GM19397 (cell line): ENCODE data around the gene CXorf58.
"Not testable (repeated sequence)": the region's sequence is repeated elsewhere in the genome, so short reads cannot be mapped to it uniquely, and the experiment has no call there.

Experiments used
- ATAC-seq: cut with Tn5 transposase; IDR thresholded peaks from one replicate; pipeline ENCODE4 v1.9.1; 2021; ENCODE audit warnings: mild to moderate bottlenecking, moderate library complexity; ENCODE audit not compliant: unreplicated experiment

Gene CXorf58

DNA sequence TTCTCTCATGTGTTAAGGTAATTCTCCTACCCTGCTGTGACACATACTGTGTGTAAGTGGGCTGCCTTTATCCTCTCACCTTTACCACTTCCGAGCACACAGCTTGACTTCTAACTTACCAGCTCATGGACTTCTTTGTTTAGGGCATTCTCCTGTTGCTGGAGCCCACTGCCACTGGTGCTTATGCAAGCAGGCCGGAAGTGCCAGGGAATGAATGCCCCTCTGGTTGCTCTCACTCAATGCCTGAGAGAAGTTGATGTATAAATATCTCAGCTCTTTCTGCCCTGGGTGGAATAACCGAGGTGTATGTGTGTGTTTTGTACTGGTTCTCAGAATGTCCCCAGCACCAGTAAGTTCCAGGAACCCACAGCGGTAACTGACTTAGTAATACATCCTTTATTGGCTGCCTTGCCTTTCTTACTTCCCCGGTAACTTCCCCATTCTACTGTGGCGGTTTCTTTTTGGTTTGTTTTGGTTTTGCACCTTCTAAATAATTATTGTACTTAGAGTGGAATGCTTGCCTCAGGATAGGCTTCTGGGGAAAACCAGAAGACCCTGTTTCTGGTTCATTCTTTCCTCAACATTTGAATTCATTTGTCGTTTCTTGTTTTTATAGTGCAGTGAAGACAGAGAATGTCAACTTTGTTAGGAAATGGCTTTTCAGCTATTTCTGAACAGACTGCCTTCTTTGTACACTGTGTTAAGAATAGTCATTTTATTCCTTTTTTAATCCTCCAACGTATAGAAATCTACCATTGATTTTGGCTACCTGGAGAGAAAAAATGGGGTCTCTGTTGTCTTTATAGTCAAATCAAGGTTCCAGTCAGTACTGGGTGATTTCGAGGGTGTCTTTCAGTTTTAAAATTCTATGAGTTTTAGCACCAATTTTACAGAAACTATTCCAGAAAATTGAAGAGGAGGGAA lies 45.4 kb downstream of the CXorf58 start:
- ATAC-seq: peak; percentile 86

DNA sequence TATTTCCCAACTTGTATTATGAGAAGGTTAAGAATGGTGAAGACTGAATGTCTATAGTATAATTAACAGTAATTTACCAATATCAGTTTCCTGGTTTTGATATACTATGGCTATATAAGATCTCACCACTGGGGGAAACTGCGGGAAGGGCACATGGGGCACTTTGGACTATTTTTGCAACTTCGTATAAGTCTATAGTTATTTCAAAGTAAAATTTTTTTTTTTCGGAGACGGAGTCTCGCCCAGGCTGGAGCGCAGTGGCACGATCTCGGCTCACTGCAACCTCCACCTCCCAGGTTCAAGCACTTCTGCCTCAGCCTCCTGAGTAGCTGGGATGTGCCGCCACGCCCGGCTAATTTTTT lies 46.1 kb downstream of the CXorf58 start:
- no peak for ATAC-seq

DNA sequence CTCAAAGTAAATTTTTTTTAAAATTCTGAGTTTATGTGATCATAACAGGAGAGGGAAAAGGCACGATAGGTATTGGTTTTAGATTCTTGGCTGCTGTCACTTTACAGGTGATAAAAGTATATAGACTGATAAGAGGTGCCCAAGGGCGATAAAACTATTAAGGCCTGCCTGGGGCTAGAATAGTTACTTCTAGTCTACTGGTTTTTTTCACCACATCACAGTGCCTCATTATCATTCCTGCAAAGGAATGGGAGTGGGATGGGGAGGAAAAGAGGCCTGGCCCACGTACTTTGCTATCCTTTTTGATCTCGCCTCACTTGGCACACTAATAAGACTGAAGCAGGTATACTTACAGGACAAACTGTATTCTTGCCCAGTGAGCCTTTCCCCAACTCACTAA lies 46.6 kb downstream of the CXorf58 start:
- ATAC-seq: no peak

DNA sequence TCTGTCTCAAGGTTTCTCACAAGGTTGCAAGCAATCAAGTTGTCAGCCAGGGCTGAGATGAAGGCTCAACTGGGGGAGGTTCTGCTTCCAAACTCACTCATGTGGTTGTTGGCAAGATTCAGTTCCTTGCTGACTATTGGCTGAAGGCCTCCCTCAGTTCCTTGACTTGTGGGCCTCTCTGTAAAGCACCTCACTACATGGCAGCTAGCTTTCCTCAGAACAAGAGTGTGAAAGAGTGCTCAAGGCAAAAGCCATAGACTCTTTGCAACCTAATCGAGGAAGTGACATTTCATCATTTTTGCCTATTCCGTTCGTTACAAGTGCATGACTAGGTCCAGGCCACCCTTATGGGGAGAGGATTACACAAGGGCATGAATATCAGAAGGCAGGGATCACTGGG lies 52.0 kb downstream of the CXorf58 start:
- ATAC-seq: no peak

DNA sequence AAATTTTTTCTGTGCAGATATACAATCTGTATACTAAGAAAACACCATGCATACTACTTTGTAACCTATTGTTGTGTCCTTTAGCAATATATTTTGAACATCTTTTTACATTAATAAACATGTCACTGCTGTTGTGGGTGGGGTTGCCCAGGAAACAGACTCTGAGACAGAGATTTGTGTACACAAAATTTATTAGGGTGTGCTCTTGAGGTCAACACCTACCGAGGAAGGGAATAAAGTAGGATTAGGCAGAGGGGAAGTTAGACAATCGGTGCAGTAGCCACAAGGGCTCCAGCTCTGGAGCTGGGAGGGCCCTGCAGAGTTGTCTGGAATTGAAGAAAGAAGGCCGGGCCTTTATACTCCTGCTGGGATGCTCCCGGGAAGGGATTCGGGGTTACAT lies 56.4 kb downstream of the CXorf58 start:
- ATAC-seq: no peak

DNA sequence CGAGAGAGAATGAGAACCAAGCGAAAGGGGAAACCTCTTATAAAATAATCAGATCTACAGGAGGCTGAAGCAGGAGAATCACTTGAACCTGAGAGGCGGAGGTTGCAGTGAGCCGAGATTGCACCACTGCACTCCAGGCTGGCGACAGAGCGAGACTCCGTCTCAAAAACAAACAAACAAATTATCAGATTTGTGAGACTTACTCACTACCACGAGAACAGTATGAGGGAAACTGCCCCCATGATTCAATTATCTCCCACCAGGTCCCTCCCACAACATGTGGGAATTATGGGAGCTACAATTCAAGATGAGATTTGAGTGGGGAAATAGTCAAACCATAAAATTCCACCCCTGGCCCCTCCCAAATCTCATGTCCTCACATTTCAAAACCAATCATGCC lies 57.8 kb downstream of the CXorf58 start:
- not testable (repeated sequence) for ATAC-seq

DNA sequence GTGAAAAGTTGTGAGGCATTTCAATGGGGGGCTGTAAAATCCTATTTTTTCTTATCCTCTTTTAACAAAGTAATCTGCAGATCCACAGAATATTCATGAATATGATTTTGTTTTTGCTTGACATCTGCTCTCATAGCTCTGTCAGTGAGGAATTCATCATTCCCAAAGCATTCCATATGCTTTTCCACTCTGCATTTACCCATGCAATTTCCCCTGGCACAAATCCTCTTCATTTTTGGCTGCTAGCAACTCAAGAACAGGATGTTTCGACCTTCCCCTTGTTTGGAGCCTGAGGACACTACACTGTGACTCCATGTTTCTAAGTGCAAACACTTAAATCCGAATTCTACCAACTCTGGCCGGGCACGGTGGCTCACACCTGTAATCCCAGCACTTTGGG lies 70.7 kb downstream of the CXorf58 start:
- no peak for ATAC-seq

DNA sequence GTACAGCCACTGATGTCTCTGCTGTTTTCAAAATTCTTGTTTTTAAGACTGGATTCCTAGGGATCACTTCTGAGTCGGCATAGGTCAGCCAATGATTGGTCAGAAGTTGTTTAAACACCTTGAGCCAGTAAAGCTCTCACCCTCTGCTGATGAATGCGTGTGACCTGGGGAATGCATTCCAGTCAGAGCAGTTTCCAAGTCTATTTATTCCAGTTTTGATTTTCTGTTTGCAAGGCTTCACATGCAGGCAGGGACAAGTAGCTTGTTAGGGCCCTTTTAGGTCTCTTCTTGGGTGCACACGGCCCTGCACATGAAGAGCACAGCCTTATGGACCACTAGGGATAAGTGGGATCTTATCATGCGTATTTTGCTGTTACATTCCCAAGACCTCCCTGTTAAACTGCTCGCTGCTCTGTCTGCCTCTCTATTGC lies 72.2 kb downstream of the CXorf58 start:
- ATAC-seq: no peak

DNA sequence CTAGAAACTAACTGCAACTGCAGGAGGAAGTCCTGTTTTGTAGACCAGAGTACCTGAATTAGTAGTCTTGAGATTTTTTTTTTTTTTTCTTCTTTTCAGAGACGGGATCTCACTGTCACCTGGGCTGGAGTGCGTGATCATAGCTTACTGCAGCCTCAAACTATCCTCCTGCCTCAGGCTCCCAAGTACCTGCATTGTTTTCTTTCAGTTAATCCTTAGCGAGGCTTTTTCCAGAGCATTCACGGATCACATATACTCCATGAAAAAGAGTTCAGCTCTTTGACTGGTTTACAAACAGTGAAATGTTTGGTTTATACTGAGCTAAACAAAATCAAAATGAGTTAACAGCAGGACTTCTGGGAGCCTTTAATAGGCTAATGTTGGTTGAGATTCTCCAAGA lies 73.4 kb downstream of the CXorf58 start:
- no peak for ATAC-seq

DNA sequence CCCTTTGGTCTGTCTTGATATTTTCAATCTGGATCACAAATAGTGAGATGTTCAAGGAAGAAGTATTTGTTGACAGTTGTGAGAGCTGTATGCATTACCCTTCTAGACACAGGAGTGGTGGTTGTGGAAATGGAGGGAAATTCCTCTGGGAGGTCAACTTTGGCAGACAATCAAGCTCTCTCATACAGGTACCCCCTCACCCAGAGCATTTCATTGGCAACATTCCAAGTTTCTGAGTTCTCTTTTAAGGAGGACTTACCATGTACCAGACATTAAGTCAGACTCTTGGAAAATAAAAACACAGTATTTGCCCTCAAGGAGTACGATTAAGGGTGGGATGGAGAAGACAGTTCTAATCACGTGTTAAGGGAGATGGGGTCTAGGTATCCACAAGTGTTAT lies 73.9 kb downstream of the CXorf58 start:
- ATAC-seq: no peak

DNA sequence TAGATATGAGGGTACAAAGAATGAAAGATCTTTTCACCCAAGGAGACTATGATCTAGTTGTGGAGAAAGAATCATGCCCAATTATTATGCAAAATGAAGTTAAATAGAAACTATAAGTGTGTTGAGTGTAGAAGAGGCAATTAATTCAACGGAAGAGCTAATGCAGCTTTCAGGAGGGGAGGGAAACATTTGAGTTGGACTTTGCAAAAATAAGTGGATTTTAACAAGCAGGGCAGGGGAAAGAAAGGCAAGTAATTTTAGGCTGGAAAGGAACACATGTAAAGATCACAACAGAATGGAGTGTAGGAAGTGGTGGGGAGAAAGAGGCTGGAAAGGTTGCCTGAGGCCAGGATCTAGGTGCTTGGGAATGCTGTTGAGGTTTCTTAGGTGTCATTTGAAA lies 75.1 kb downstream of the CXorf58 start:
- ATAC-seq: no peak
